Activated CD8-positive, alpha-beta memory T cell treated with anti-CD3 and anti-CD28 coated beads, Interleukin-2, amount 50 U/mL, for 1 hour (primary cell): ENCODE results near the gene CBLL1.

Source experiments
- DNase-seq: peaks from one replicate; pipeline ENCODE4 v3.0.0-alpha.2; 2020; ENCODE audit errors: extremely low read depth

The CBLL1 gene

DNA sequence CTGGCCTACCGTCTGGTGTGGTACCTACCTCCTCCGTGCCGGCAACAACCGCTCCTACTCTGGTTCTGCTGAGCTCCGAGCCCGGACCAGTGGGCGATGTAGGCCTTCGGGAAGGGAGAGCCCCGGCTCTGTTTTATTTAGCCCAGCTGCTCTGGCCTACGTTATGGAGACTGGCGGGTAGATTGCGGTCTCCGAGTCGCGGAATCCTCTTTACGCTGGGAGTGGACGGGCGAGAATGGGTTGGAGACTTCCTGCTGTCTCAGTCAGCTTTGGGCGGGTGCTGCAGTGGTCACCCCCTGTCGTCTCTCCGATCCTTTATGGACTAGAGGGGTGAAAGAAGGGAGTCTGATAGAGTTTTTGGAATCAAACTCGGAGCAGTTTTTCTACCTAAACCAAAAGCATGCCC lies 406 bp downstream of the CBLL1 start:
- no peak for DNase-seq

DNA sequence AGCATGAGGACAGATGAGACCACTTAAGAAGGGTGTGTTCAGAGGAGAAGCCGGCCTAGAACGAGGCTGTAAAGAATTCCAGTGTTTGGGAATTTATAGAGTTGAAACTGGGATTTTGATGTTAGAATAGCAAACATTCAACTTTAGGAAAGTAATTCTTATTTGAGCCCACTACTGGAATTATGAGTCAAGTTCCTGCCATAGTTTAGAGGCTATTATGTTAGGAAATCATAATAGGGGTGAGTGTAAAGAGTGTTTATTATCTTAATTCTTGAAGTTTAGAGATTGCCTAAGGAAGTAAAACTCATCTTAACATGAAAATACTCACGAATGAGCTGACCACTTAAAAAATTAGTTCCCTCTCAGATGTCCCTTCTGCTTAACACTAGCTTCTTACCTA lies 2.1 kb downstream of the CBLL1 start:
- DNase-seq: no peak

DNA sequence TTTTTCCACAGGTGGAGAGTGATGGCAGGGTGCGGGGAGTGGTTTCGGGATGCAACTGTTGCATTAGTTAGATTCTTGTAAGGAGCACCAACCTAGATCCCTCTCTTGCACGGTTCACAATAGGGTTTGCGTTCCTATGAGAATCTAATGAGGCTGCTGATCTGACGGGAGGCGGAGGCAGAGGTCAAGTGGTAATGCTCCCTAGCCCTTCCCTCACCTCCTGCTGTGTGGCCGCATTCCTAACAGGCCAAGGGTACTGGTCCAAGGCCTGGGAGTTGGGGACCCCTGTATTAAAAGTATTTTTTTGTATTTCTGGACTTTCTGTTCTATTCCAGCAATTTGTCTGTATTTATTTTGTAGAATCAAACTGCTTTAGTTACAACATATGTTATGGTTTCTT lies 7.2 kb downstream of the CBLL1 start:
- no peak for DNase-seq

DNA sequence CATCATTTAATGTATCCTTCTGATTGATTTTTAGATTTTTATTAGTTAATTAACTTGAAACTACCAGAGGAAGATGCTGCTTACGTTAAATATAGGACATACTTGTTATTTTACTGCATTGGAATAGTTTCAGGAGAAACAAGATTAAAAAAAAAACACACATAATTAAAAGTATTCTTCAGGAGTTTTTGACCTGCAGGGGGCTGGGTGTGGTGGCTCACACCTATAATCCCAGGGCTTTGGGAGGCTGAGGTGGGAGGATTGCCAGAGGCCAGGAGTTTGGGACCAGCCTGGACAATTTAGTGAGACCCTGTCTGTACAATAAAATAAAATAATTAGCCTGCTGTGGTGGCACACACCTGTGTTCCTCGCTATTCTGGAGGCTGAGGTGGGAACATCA lies 10.7 kb downstream of the CBLL1 start:
- DNase-seq: no peak

DNA sequence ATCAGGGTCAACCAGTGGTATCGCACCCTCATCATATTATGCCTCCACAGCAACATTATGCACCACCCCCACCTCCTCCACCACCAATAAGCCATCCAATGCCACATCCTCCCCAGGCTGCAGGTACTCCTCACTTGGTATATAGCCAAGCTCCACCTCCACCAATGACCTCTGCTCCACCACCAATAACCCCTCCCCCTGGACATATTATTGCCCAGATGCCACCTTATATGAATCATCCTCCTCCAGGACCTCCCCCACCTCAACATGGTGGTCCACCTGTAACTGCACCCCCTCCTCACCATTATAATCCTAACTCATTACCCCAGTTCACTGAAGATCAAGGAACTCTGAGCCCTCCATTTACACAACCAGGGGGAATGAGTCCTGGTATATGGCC lies 14.7 kb downstream of the CBLL1 start:
- no peak for DNase-seq

DNA sequence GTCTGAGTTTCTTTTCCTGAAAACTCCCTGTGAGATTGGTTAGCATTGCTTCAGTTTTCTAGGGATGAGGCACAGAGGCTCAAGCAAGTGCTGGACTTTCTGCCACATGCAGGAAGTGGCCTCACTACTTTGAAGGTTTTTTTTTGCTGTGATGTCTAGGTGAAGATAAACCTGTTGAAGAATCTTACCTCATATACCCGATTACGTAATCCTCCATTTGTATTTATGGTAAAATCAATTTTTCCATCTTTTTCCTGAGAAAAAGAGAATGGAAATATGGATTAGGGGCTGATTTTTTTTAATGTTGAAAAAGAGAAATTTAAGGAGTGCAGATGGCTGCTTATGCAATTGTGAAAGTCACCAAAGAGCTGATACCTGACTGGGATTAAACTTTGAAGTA lies 23.4 kb downstream of the CBLL1 start:
- no peak for DNase-seq

DNA sequence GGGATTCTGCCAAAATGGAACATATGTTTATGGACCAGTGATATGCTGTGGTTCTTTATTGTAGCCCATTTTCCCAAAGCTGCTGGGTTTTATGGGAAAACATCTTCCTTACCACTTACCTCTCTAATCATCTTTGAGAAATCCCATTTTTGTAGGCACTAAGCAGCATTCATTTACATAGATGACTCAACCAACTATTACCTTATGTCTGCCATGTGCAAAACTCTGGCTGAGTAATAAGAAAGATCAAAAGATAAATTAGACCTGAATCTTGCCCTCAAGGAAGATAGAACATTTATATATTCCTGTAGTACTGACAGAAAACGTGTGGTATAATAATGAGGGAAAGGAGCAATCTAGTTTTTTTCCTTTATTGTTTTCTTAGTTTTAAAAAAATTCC lies 24.3 kb downstream of the CBLL1 start:
- DNase-seq: no peak

DNA sequence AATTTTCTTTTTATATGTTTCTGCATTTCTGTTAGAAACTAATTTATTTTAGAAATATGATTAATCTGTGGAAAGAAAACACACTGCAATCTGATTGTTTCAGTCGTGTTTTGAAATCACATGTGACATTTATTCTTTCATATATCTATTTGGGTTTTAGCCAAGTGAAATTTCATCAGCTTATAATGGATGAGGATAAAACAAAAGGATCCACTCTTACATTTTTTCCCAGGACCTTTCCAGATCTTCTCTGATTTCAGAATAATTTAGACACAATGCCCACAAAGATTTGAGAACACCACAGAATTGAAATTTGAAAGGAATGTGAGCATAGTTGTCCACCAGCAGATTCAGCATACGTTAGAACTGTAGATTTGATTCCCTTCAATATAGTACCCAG lies 29.1 kb downstream of the CBLL1 start:
- DNase-seq: no peak

DNA sequence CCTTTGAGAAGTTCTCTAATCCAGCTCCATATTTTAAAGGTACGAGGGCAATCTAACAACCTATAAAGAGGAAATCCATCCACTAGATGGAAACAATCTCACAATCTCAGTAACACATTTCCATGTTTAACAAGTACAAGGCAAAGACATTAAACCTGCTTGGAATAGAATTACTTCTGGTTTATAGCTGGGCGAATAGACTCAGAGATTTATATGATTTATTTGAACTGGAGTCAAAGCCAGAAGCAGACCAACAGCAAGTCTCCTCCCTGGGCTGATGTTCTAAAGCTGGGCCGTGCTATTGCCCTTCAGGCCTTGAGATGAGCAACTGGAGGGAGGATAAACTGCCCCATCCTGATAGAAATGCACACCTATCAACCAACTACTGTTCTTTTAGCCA lies 33.8 kb downstream of the CBLL1 start:
- no peak for DNase-seq

DNA sequence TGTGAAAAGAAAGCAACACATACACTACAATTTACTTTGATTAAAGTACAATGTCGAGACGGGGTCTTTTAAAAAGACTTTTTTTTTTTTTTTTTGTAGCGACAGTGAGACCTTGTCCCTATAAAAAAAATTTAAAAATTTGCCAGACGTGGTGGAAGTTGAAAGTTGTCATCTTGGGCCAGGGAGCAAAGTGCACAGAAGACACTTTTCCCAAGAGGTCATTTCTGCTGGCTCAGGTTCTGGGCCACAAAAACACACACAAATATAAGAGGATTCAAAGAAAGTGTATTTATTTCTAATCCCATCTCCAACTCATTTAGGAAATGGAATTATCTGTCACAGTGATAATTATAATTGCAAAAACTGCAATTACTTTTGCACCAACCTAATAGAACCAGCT lies 34.3 kb downstream of the CBLL1 start:
- DNase-seq: no peak

DNA sequence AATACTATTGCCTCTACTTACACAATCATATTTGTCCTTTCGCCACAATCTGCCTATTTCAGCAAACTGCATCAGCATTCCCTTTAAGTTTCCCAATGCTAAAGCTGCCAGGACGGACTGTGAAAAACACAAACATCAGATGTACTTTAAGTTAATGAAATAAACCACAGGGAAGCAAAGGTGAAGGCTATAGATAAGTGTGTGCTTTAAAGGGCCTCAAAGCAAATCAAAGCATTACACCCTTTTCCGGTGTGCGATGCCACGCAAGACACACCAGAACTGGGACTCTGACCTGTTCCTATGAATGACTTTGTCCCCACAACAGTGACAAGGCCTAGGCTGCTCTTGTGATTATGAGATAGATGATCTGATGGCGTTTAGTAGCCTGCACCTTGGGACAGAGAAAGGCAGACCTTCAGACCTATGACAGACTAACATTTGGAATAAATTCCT lies 35.7 kb downstream of the CBLL1 start:
- no peak for DNase-seq

DNA sequence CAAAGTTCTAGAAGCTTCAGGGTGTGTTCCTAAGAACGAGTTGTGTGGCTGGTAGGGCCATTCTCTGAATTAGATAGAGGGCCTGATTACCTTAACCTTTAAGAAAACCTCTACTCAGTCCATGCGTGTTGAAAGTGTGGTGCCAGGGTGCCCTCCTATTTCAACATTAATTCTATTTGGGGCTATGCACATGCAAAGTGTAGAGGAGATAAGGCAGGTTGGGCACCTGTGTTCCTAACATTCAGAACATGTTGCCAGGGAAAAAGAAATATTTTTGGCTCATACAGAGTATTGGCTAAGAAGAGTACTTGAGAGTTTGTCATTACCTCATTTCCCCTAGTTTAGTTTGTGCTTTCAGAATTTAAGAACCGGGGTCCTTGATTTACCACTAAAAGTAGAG lies 38.4 kb downstream of the CBLL1 start:
- DNase-seq: no peak

DNA sequence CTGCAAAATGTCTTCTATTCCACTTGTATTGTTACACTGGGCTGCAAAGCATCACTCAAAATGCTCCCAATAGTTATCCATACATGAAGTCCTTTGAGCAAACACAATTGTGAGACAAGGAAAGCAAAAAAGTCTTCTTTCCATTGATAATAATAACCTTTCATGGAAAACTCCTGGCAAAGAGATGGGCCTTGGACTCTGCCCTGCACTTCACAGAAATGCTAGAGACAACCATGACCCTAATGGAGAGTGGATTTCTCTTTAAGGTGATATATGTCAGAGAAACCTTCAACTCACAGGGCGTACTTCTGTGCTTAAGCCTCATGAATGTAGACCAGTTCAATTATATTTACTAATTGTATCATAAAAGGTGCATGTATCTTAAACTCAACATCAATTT lies 39.7 kb downstream of the CBLL1 start:
- DNase-seq: no peak

DNA sequence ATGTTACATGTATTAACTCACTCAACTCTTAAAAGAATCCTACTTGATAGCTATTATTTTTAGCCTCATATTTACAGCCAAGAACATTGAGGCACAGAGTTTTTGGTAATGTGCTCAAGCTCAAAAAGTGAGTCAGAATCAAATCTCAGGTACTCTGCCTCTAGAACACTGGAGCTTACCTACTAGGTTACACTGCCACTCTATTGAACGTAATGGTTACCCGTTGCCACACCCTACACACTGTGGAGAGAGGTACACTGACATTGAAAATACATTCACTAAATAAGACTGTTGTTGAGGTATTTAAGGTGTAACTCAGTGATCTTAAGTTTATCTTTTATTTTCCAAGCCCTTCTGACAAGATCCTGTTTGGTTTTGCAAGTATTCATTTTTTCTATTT lies 41.2 kb downstream of the CBLL1 start:
- no peak for DNase-seq

DNA sequence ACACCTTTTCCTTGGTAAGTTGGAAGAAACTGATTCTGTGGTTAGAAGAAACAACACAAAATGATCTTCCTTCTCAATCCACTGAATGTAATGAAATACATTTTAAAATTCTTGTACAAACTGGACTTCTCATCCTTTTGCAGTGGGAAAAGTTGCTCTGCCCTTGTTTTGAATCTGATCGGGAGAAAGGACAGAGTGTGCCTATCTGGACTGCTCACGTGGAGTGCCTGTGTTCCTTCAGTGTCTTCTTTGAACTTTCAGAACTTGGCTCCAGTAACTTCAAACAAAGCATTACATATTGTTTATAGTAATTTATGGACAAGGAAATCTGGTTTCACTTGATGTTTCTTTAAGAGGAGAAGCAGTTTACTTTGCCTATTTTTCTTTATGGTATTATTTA lies 42.0 kb downstream of the CBLL1 start:
- no peak for DNase-seq

DNA sequence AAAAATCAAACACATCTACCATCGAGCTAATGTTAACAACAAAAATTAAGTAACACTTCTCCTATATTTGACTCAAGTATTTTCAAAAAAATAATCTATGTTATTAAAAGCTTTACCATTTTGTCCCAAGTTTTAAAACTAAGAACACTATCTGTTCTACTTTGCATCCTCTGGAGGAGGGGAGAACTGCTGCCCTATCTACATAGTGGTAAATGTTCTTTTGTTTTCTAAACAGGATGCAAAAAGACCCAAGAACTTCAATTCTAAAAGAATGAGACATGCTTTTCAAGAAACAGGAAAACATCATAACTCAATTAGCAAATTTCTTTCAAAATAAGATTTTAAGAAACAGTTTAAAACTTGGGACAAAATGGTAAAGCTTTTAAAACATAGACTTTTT lies 44.3 kb downstream of the CBLL1 start:
- DNase-seq: no peak

DNA sequence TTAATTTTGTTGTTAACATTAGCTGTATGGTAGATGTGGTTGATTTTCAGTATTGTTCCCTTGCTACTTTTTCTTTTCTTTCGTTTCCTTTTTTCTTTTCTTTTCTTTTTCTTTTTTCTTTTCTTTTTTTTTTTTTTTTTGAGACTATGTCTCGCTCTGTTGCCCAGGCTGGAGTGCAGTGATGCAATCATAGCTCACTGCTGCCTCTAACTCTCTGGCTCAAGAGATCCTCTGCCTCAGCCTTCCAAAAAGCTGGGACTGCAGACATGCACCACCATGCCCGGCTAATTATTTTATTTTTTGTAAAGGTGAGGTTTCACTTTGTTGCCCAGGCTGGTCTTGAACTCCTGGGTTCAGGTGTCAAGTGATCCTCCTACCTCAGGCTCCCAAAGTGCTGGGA lies 44.7 kb downstream of the CBLL1 start:
- DNase-seq: no peak

DNA sequence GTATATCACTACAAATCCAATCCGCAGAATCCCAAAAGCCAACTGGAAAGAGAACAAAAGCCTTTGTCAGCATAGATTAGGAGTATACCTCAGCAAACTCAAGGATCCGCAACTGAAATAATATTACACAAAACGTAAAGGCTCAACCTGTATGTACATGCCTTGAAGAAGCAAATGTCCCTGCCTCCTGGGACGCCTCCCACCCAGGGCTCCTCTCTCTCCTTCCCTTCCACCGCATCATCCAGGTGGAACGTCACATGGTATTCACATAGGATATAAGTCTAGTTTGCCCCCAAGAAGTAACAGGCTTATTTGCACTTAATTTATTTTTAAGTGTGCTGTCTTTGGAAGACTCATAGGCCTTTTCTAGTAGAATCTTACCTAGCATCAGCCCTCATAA lies 45.7 kb downstream of the CBLL1 start:
- DNase-seq: no peak

DNA sequence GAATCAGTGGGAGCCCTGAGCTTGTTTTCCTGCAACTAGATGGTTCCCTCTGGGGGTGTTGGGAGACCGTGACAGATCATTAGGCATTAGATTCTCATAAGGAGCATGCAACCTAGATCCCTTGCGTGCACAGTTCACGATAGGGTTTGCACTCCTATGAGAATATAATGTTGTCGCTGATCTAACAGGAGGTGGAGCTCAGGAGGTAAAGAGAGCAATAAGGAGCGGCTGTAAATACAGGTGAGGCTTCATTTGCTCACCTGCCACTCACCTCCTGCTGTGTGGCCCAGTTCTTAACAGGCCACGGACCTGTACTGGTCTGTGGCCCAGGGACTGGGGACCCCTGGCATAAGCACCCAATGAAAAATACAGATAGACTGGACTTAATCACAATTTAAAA lies 48.4 kb downstream of the CBLL1 start:
- DNase-seq: no peak

DNA sequence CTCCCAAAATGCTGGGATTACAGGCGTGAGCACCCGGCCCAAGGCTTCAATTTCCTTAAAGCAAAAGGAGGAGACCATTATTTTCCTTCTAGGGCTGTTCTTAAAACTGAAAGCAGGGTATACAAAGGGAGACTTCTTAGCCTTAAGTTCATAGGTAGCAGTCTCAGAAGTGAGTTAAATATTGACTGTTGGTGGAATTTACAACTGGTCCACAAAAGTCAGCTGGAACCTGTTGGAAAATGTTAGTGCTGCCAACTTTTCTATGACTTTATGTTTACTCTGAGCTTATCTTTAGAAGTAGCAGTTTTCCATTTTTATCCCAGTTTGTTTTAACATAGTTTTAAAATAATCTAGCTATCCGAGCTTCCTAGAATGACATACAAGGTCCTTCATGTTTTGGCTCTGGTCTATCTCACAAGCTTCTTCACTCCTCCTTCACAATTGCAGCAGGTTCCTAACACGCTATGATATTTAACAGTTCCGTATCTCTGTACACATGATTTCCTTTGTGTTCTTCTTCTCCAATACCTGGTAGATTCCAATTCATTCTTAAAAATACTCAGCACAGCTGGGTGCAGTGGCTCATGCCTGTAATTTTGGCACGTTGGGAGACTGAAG lies 55.8 kb downstream of the CBLL1 start:
- no peak for DNase-seq

DNA sequence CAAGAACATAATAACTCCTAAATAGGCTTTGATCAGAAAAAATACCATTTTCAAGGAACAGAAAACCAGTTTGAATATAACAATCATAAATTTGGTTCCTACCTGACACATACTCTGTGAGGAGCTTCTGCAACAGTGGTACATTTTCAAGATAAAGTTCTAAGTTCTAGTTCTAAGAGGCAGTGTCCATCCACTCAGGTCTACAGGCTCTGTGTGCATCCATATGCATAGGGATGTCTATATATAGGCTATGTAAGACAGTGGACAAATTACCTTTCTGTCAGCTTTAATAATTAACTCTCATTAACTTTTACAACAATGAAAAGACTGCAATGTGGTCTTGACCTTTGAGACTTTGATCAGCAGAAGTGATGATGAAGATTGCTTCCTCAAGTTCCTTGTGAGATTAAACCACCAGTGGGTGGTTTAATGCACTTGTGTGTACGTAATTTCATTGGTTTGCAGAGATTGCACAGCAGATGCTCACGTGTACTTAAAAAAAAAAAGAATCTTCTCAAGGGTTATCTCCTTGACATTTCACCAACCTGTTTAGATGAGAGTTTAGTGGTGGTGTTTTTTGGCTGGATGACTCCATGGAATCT lies 59.2 kb downstream of the CBLL1 start, which contains the start of gene SLC26A3:
Gene SLC26A3 (minus strand): TSS at position 215 of the 602 bp plus-strand sequence. CDS start 8,714 bp downstream, outside the sequence.
- no peak for DNase-seq

DNA sequence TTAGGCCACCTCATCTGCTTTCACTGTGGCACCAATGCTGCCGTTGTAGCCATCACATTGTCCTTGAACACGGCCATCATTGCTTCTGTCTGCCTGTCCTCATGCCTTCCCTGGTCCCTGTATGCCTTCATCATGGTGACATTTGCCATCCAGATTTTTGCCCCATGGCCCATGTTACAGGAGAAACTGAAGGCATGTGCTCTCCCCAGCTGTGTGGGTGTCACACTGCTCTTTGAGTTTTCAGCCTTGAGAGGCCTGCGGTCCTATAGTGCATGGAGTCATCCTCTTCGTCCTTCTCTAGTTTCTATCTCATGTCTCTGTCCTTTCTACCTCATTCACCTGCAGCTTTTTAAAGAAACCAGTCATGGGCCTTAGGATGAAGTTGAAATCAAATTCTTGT lies 65.2 kb downstream of the CBLL1 start:
- no peak for DNase-seq

DNA sequence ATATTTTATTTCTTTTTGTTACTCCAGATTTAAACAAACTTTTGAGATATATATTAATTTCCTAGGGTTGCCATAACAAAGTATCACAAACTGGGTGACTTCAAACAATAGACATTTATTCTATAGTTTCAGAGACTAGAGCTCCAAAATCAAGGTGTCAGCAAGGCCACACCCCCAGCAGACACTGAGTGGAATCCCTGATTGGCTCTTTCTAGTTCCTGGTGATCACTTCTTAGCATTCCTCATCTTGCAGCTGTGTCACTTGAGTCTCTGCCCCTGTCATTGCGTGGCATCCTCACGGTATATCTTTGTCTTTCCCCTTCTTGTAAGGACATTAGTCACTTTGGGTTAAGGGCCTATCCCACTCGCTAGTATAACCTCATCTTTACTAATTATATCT lies 66.7 kb downstream of the CBLL1 start:
- DNase-seq: no peak
